IMR-90 (cell line): ENCODE measurements around the gene HRH2.

ENCODE experiments used
- CTCF ChIP-seq: conservative IDR thresholded peaks from 2 replicates; pipeline ENCODE4 v1.5.1; 2012; ENCODE audit warnings: mild to moderate bottlenecking, low read depth, low read length, improper control_type of control experiment
- MXI1 ChIP-seq: IDR thresholded peaks from 2 replicates; pipeline ENCODE4 v1.6.1; 2012; ENCODE audit warnings: low read depth, mild to moderate bottlenecking, low read length, moderate library complexity, borderline replicate concordance
- POLR2A ChIP-seq: IDR thresholded peaks from 2 replicates; pipeline ENCODE4 v1.6.1; 2012; ENCODE audit warnings: mild to moderate bottlenecking, low read depth, low read length

GRCh38 chr5:175692235-175692995 is 34.5 kb downstream of the HRH2 start:
- TF ChIP-seq POLR2A (no peak), CTCF (no peak), MXI1 (no peak)
